Measurements from ENCODE around the gene PSTPIP2. TPM values are rescaled to one million over a fixed set of nuclear protein-coding genes. Genes with fewer than 3 reads are reported as not detected.

Gene PSTPIP2, protein sequence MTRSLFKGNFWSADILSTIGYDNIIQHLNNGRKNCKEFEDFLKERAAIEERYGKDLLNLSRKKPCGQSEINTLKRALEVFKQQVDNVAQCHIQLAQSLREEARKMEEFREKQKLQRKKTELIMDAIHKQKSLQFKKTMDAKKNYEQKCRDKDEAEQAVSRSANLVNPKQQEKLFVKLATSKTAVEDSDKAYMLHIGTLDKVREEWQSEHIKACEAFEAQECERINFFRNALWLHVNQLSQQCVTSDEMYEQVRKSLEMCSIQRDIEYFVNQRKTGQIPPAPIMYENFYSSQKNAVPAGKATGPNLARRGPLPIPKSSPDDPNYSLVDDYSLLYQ
- 3.9 and 4.9 TPM in 2 replicates for total RNA-seq

DNA sequence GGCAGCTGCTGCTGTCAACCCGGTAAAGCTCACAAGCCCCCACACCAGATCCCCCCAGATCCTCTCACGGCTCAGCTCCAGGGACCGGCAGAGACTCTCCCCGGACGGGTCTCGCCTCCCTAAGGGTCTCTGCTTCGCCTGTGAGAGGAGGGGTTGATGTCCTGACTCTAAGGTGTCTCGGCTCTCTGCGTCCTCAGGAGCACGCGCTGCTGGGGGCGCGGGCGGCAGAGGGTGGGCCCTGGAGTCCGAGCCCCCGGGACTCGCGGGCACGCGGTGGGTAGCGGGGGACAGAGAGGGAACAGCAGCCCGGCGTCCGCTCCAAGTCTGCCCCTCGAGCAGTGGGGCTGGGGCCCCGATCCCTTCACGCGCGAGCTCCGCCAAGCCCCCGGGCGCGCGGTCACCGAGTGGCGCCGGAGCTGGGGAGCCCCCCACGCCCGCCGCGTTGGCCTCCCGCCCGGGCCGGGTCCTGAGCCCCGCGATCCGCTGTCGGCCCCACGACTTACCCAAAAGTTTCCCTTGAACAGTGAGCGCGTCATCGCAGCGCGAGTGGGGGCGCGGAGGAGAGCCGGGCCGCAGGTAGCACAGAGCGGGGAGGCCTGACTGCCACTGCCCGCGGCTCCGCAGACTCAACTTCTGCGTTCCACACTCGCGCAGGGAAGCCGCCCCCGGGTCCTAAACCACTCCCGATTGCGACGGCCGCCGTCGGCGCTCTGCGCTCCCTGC, at the start of gene PSTPIP2:
PSTPIP2 (minus strand) TSS at position 608 of the 723 bp plus-strand sequence; CDS start at position 536, 72 bp downstream.

DNA sequence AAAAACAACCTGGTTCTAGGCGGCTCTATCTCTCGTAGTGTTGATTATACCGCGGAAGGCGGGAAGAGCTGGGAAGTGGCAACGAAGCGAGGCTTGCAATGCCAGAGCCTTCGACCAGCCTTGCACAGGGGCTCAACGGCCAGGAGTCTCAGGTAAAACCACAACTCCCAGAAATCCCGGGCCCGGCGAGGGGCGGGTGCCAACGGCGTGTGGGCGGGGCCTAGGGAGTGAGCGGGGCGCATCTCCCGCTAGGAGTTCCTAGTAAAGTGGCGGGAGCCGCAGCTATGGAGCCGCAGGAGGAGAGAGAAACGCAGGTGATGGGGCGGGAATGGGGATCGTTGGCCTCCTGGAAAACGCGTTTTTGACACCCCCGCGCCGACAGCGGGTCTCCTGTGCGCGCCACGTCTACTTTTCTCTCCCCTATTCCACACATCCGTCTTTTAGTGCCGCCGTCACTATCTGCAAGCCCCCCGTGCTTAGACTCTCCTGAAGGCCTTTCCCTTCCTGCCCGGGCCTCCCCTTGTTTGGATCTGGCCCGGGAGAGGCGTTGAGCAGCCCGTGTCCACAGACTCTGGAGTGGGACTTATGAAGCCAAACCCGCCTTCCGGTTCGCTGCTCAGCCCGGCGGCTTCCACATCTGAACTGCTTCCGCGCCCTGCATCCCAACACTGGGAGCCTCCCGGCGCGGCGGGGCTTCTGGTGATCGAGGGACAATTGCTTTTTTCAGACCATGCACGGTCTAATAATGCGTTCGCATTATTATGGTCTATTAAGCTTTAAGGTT, 32.3 kb upstream of the PSTPIP2 start, which contains the start of gene HAUS1:
HAUS1 (plus strand) TSS at position 258 of the 784 bp plus-strand sequence; CDS start at position 285, 27 bp downstream.

DNA sequence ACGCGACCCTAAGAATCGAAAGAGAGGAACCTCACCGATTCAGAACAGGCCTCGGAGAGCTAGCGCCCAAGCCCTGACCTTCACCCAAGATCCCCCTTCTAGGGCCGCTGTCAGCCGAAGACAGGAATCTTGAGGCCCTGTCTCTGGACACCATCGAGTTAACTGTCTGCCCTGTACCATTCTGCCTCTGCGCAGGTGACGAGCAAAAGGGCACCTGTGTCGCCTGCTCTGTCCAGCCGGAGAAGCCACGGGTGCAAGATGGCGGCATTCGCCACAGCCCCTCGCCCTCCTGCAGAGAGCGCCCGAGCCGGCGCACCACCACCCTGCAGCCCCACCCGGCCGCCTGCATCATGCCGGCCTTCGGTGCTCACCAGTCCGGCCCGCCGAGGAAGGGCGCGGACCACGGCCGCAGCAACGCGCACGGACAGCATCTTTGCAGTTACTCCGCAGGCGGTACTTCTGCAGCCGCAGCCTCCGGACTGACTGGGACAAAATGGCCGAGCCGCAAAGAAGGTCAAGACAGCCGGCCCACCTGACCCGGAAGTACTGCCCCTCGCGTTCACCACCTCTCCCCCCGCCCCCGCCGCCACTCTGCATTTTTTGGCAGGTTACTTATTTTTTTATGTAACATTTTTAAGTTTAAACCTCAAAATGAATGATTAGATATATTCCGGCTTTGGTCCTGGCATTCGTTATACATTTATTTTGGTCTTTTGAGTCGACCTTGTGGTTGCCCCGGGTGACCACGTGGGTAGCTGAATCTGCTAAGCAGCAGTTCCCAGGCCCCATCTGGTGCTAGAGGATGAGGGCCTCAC, 25.9 kb upstream of the PSTPIP2 start, which contains the start of gene ATP5F1A:
ATP5F1A (minus strand) TSS at position 496 of the 815 bp plus-strand sequence; CDS start at position 431, 65 bp downstream.

DNA sequence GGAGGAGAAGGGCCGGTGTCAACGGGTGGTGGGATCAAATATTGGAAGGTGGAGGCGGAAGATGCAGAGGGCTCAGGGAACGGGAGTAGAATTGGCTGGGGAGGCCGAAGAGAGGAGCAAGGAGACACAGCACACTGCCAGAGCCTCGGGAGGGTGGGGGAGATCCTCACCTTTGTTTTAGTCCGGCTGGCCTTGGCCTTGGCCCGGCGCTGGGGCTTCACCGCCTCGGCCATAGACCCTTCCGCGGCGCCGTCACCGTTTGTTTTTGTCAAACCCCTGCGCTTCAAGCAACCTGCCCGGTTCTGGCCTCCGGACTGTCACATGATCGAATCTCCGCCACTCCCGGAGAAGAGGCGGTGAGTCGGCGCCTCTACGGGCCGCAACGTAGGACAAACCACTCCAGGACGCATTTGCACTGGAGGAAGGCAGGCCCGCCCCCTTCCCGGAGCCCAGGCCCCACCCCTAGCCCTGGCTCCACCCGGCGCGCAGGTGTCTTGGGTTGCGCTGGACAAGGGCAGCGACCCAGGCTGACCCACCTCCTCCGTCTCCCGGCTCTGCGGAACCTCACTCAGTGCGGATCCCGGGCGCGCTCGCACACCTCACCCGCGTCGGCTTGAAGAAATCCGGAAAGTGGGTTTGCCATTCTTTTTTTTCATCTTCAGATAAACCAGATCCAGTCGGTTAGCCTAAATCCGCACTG, 104.9 kb downstream of the PSTPIP2 start, which contains the start of gene EPG5:
EPG5 (minus strand) TSS at position 323 of the 700 bp plus-strand sequence; CDS start at position 233, 90 bp downstream.

Other genes with a start within 250 kb of the PSTPIP2 start
- 10.9 and 29.2 TPM in 2 replicates for gene SIGLEC15, start 246.6 kb downstream of the PSTPIP2 start, total RNA-seq
- 18.3 and 22.1 TPM in 2 replicates for gene EPG5, start 104.9 kb downstream of the PSTPIP2 start, total RNA-seq
- 429 and 441 TPM in 2 replicates for gene ATP5F1A, start 26.0 kb upstream of the PSTPIP2 start, total RNA-seq
- 37.9 and 81.2 TPM in 2 replicates for gene HAUS1, start 32.1 kb upstream of the PSTPIP2 start, total RNA-seq